Measurements from ENCODE around the gene SELENOV.

The SELENOV gene

DNA sequence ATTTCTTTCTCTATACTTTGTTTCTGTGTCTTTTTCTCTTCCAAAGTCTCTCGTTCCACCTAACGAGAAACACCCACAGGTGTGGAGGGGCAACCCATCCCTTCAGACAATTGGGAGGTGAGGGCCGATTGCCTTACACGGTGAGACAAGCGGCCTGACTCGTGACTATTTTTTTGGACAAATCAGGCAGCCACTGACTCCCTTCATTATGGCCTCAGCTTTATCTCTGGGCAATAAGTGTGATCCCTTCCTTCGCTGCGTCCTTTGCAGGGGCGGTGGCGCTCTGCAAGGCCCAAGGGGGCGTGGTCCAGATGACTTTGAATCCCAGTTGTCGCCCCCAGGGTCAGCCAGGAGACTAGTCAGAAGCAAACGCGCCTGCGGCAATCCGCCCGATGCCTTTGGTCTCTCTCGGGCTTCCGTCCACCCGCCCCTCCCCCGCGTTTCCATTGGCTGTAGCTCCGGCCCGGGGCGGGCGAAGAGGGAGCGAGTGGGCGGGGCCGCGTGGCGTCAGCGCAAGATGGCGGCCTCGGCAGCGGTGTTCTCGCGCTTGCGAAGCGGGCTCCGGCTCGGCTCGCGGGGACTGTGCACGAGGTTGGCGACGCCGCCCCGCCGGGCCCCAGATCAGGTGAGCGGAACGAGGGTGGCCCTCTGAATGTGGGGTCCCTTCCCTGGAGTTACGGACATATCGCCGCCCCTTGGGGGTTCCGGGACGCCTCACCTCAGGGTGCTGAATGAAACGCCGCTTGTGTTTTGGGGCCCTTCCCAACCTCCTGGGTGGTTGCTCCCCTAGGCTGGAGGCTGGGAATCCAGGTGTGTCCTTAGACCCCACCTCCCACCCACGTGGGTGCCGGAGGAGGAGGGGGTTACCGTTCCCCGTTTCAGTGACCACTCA, 34.4 kb upstream of the SELENOV start, which contains the start of gene TIMM50:
Gene TIMM50, plus strand, starts transcription at position 502 of the 892 bp plus-strand sequence. Its CDS starts 16 bp downstream, at position 518.
- DNase-seq (ENCODE audit: low read depth), result peak; percentile 87
- peak within 1 kb of the TSS; percentile 97 for H3K4me3 ChIP-seq (ENCODE audit: low read depth, low read length)
- no peak for TF ChIP-seq CTCF (IDR thresholded peaks at IDR 0.05; ENCODE audit: control insufficient read depth, extremely low read depth, insufficient read depth)

- no peak for DNase-seq (ENCODE audit: low read depth)
- TF ChIP-seq CTCF (IDR thresholded peaks at IDR 0.05; ENCODE audit: control insufficient read depth, extremely low read depth, insufficient read depth), result no peak
- peak overlapping the region; percentile 97 for H3K4me3 ChIP-seq (ENCODE audit: low read depth, low read length)
Observed at GRCh38 chr19:39481229-39481545, 33.8 kb upstream of the SELENOV start.

DNA sequence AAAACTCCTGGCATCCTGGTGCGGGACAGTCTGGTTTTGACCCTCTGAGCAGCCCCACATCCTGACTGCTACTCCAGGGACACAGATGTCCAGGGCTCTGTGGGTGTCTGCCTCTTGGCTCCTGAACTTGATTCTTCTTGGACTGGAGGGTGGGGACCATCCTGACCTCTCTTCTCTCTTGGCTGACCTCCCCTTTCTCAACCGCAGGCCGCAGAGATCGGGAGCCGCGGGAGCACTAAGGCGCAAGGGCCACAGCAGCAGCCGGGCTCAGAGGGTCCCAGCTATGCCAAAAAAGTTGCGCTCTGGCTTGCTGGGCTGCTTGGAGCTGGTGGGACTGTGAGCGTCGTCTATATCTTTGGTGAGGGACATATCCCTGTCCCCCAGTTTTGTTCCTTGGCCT, 33.3 kb upstream of the SELENOV start:
- peak overlapping the region; percentile 97 for H3K4me3 ChIP-seq (ENCODE audit: low read depth, low read length)
- no peak for TF ChIP-seq CTCF (IDR thresholded peaks at IDR 0.05; ENCODE audit: control insufficient read depth, extremely low read depth, insufficient read depth)
- DNase-seq (ENCODE audit: low read depth), result no peak

GRCh38 chr19:39483141-39483540, 31.8 kb upstream of the SELENOV start:
- no peak for TF ChIP-seq CTCF (IDR thresholded peaks at IDR 0.05; ENCODE audit: control insufficient read depth, extremely low read depth, insufficient read depth)
- H3K4me3 ChIP-seq (ENCODE audit: low read depth, low read length), result no peak overlapping the region
- DNase-seq (ENCODE audit: low read depth), result no peak

DNA sequence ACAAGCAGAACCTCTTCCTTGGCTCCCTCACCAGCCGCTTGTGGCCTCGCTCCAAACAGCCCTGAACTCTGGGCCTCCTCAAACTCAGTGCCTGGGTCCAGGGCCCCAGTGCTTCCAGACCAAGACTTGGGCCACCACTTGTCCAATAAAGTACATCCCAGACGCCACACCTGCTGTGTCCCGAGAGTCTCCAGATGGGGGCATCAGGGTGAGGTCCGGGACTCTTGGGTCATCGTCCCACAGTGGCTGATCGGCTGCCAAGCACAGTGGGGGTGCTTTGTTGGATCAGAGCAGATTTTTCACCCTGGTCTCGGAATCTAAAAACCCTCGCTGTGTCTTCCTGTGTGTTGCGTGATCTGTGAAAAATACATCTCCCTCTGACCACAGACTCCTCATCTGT, 25.2 kb upstream of the SELENOV start:
- no peak overlapping the region for H3K4me3 ChIP-seq (ENCODE audit: low read depth, low read length)
- TF ChIP-seq CTCF (IDR thresholded peaks at IDR 0.05; ENCODE audit: control insufficient read depth, extremely low read depth, insufficient read depth), result no peak
- DNase-seq (ENCODE audit: low read depth), result no peak

GRCh38 chr19:39492225-39492624, 22.7 kb upstream of the SELENOV start:
- no peak for TF ChIP-seq CTCF (IDR thresholded peaks at IDR 0.05; ENCODE audit: control insufficient read depth, extremely low read depth, insufficient read depth)
- no peak for DNase-seq (ENCODE audit: low read depth)
- H3K4me3 ChIP-seq (ENCODE audit: low read depth, low read length), result no peak overlapping the region

DNA sequence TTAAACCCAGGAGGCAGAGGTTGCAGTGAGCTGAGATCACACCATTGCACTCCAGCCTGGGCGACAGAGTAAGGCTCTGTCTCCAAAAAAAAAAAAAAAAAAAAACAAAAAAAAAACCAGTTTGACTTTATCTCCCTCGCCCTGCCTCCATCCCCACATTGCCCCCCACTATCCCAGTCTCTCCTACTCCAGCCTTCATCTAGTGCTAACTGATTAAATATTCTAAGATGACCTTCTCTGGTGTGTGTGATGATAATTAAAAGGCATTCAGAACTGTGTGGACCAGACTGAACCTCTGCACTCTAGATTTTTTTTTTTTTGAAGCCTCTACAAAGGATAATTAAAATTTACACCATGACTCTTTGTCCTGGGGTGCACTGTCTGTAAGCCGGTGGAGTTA, 22.2 kb upstream of the SELENOV start:
- H3K4me3 ChIP-seq (ENCODE audit: low read depth, low read length), result no peak overlapping the region
- DNase-seq (ENCODE audit: low read depth), result no peak
- TF ChIP-seq CTCF (IDR thresholded peaks at IDR 0.05; ENCODE audit: control insufficient read depth, extremely low read depth, insufficient read depth), result no peak

Measured in LNCaP clone FGC (cell line).